Fibroblast of upper back skin (primary cell): ENCODE measurements around the gene STXBP5L.
"Not testable (repeated sequence)": the region's sequence is repeated elsewhere in the genome, so short reads cannot be mapped to it uniquely, and the experiment has no call there.

Experiments used
- DNase-seq: peaks from one replicate; pipeline ENCODE4 v3.0.0-alpha.2; 2013

The STXBP5L gene

GRCh38 chr3:121232309-121233225, 324.6 kb downstream of the STXBP5L start:
- no peak for DNase-seq

- DNase-seq, result no peak
Measured at GRCh38 chr3:121243208-121243607, 335.2 kb downstream of the STXBP5L start.

- no peak for DNase-seq
Measured at GRCh38 chr3:121252676-121253075, 344.7 kb downstream of the STXBP5L start.

GRCh38 chr3:121269389-121269788, 361.4 kb downstream of the STXBP5L start:
- DNase-seq, result no peak

GRCh38 chr3:121274411-121274810, 366.4 kb downstream of the STXBP5L start:
- DNase-seq, result no peak

- no peak for DNase-seq
Measured at GRCh38 chr3:121295452-121295851, 387.4 kb downstream of the STXBP5L start.

GRCh38 chr3:121295979-121296378, 388.0 kb downstream of the STXBP5L start:
- no peak for DNase-seq

GRCh38 chr3:121324320-121324719, 416.3 kb downstream of the STXBP5L start:
- no peak for DNase-seq

- no peak for DNase-seq
Measured at GRCh38 chr3:121330118-121330517, 422.1 kb downstream of the STXBP5L start.

GRCh38 chr3:121330634-121331033, 422.6 kb downstream of the STXBP5L start:
- DNase-seq, result no peak

GRCh38 chr3:121355960-121356359, 448.0 kb downstream of the STXBP5L start:
- DNase-seq, result not testable (repeated sequence)

- DNase-seq, result no peak
Measured at GRCh38 chr3:121362035-121362734, 454.2 kb downstream of the STXBP5L start.

GRCh38 chr3:121388308-121388707, 480.3 kb downstream of the STXBP5L start:
- not testable (repeated sequence) for DNase-seq

- DNase-seq, result not testable (repeated sequence)
Measured at GRCh38 chr3:121395967-121396366, 488.0 kb downstream of the STXBP5L start.

GRCh38 chr3:121398051-121398450, 490.0 kb downstream of the STXBP5L start:
- DNase-seq, result not testable (repeated sequence)

GRCh38 chr3:121399820-121400219, 491.8 kb downstream of the STXBP5L start:
- no peak for DNase-seq

- DNase-seq, result no peak
Measured at GRCh38 chr3:121405631-121406030, 497.6 kb downstream of the STXBP5L start.

- DNase-seq, result peak; percentile 43
Measured at GRCh38 chr3:121411523-121411922, 503.5 kb downstream of the STXBP5L start.

GRCh38 chr3:121414924-121415323, 506.9 kb downstream of the STXBP5L start:
- DNase-seq, result no peak

GRCh38 chr3:121418182-121418581, 510.2 kb downstream of the STXBP5L start:
- no peak for DNase-seq

- DNase-seq, result no peak
Measured at GRCh38 chr3:121424549-121424948, 516.5 kb downstream of the STXBP5L start.

GRCh38 chr3:121430664-121431215, 522.7 kb downstream of the STXBP5L start:
- no peak for DNase-seq

- DNase-seq, result peak; percentile 64
Measured at GRCh38 chr3:121431726-121432517, 523.9 kb downstream of the STXBP5L start.
